NB4 (cell line): ENCODE data around the gene SPRYD3.

ENCODE experiments used
- MYC ChIP-seq: IDR thresholded peaks from 2 replicates; pipeline ENCODE4 v1.6.1; 2011; ENCODE audit warnings: low read depth, low read length
- POLR2A ChIP-seq: IDR thresholded peaks from 2 replicates; pipeline ENCODE4 v1.6.1; 2011; ENCODE audit warnings: mild to moderate bottlenecking; ENCODE audit not compliant: insufficient read length; ENCODE audit errors: extremely low read depth
- TF ChIP-seq, protein P1 (sequence below): IDR thresholded peaks from one replicate; pipeline ENCODE4 v1.5.1; 2012; ENCODE audit warnings: low read depth, low read length
- TF ChIP-seq, protein P2 (sequence below): IDR thresholded peaks from 2 replicates; pipeline ENCODE4 v1.6.1; 2011; ENCODE audit warnings: low read depth, low read length

GRCh38 chr12:53067074-53067992, 11.9 kb downstream of the SPRYD3 start:
- TF ChIP-seq, protein P1, sequence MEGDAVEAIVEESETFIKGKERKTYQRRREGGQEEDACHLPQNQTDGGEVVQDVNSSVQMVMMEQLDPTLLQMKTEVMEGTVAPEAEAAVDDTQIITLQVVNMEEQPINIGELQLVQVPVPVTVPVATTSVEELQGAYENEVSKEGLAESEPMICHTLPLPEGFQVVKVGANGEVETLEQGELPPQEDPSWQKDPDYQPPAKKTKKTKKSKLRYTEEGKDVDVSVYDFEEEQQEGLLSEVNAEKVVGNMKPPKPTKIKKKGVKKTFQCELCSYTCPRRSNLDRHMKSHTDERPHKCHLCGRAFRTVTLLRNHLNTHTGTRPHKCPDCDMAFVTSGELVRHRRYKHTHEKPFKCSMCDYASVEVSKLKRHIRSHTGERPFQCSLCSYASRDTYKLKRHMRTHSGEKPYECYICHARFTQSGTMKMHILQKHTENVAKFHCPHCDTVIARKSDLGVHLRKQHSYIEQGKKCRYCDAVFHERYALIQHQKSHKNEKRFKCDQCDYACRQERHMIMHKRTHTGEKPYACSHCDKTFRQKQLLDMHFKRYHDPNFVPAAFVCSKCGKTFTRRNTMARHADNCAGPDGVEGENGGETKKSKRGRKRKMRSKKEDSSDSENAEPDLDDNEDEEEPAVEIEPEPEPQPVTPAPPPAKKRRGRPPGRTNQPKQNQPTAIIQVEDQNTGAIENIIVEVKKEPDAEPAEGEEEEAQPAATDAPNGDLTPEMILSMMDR = no peak
- TF ChIP-seq, protein P2, sequence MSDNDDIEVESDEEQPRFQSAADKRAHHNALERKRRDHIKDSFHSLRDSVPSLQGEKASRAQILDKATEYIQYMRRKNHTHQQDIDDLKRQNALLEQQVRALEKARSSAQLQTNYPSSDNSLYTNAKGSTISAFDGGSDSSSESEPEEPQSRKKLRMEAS = no peak
- TF ChIP-seq POLR2A (no peak), MYC (no peak)
